Measurements from ENCODE around the gene PCBP3. TPM values are rescaled to one million over a fixed set of nuclear protein-coding genes. Genes with fewer than 3 reads are reported as not detected.
A peak's percentile ranks its signal among the peaks of the same experiment; 100 is the strongest.
"Not testable (repeated sequence)": the region's sequence is repeated elsewhere in the genome, so short reads cannot be mapped to it uniquely, and the experiment has no call there.

Gene PCBP3
- total RNA-seq, 4 donors from 2014 or later = 0.13 to 0.26 TPM; not detected in 2

DNA sequence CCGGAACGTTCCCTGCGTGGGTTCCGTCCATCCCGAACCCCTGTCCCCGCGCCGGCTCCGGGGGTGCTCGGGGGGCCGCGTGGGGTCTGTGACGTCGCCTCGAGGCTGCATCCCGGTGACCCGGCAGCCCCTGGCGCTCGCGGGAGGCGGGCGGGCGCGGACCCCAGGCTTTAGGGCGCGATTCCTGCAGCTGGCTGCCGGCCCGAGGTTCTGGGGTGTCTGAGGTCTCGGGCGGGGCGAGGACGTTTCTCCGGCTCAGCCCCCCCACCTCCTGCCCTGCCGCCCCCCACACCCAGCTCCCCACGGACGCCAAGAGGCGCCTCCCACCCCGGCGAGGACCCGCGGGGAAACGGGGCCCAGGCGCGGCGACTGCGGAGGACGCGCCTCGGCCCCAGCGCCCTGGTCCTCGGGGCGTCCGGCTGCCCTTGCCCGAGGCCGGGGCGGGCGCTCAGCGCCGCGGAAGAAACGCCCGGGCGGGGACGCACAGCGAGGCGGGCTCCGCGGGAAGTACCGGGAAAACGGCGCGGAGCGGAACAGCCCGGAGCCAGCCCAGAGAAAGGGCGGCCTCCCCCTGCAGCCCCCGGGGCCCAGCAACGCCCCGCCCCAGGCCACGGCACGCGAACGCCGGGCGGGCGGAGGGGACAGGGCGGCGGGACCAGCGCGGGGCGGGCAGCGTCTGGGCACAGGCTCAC lies 1.3 kb upstream of the PCBP3 start:
- H3K27me3 ChIP-seq = peaks cover 32 to 49% (median 44%) of the 10 kb centered on the region in 3 donors
- TF ChIP-seq, protein P1, sequence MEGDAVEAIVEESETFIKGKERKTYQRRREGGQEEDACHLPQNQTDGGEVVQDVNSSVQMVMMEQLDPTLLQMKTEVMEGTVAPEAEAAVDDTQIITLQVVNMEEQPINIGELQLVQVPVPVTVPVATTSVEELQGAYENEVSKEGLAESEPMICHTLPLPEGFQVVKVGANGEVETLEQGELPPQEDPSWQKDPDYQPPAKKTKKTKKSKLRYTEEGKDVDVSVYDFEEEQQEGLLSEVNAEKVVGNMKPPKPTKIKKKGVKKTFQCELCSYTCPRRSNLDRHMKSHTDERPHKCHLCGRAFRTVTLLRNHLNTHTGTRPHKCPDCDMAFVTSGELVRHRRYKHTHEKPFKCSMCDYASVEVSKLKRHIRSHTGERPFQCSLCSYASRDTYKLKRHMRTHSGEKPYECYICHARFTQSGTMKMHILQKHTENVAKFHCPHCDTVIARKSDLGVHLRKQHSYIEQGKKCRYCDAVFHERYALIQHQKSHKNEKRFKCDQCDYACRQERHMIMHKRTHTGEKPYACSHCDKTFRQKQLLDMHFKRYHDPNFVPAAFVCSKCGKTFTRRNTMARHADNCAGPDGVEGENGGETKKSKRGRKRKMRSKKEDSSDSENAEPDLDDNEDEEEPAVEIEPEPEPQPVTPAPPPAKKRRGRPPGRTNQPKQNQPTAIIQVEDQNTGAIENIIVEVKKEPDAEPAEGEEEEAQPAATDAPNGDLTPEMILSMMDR (IDR thresholded peaks at IDR 0.05 in 4 of 5, conservative IDR thresholded peaks at IDR 0.05 in 1 of 5) = no peak
- no peak for TF ChIP-seq POLR2A (IDR thresholded peaks at IDR 0.05)
- no peak overlapping the region for H3K27ac ChIP-seq
- H3K36me3 ChIP-seq = no peaks in the 10 kb centered on the region
- H3K4me3 ChIP-seq = no peak overlapping the region
- H3K9me3 ChIP-seq = no peaks in the 10 kb centered on the region
- in situ Hi-C loops (cut with MboI; ENCODE audit: low sequenced_read_pairs in 4 of 4) = no loop called here
- ATAC-seq (no peak), DNase-seq (no peak)
- peaks cover 0 to 5% of the 10 kb centered on the region in 2 donors for H3K4me1 ChIP-seq
- intact Hi-C loops (cut with DNase I; ENCODE audit: low total_unique reads) = no loop called here

DNA sequence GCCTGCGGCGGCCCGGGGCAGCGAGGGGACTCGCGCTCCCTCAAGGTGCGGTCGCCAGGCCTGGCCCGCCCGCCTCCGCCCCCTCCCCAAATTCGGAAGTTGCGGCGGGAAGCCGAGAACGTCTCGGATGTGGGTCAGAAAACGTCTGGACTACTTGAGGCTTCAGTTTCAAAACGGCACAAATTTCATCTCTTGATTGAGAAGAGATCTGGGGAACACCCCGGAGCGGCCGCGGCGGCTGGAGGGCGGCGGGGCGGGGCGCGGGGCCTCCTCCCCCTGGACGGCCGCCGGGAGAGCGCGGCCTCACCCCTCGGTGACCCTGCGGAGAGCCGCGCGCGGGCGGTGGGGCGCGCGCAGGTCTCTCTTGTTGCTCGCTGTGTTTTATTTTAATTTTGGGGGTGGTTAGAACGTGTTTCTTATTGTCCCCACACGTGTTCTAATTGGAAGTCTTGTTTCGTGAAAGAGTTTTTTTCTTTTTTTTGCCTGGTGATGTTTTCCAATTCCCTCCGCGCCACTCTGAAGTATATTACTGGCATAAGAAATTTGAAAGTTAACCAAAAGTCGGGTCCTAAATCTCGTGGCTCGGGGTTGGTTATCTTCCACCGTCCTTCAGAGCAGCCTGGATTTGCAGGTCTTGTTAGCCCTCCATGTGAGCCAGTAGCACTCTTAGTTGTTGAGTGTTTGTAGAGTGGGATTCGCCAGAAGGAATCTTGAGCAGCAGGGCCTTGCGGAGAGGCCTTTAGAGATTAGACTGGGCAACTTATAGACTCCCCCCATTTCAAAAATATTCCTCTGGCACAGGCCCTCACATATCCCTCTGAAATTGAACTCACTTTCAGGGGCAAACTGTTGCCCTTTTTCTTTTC lies 749 bp downstream of the PCBP3 start:
- in situ Hi-C loops (cut with MboI; ENCODE audit: low sequenced_read_pairs in 4 of 4) = no loop called here
- no peaks in the 10 kb centered on the region for H3K9me3 ChIP-seq
- H3K4me3 ChIP-seq = peak overlapping the region in 3 of 4 donors; percentile 6 to 29 (median 19)
- TF ChIP-seq, protein P1 (IDR thresholded peaks at IDR 0.05 in 4 of 5, conservative IDR thresholded peaks at IDR 0.05 in 1 of 5) = no peak
- TF ChIP-seq POLR2A (IDR thresholded peaks at IDR 0.05) = no peak
- intact Hi-C loops (cut with DNase I; ENCODE audit: low total_unique reads) = no loop called here
- DNase-seq = no peak
- H3K36me3 ChIP-seq = no peaks in the 10 kb centered on the region
- no peak for ATAC-seq
- no peak overlapping the region for H3K27ac ChIP-seq
- H3K4me1 ChIP-seq = peaks cover 0 to 5% of the 10 kb centered on the region in 2 donors
- peaks cover 37 to 51% (median 48%) of the 10 kb centered on the region in 3 donors for H3K27me3 ChIP-seq

- H3K4me1 ChIP-seq = no peaks in the 10 kb centered on the region
- no peak for TF ChIP-seq POLR2A (IDR thresholded peaks at IDR 0.05)
- TF ChIP-seq, protein P1 (IDR thresholded peaks at IDR 0.05 in 4 of 5, conservative IDR thresholded peaks at IDR 0.05 in 1 of 5) = no peak
- no peak overlapping the region for H3K27ac ChIP-seq
- intact Hi-C loops (cut with DNase I; ENCODE audit: low total_unique reads) (no loop called here), in situ Hi-C loops (cut with MboI; ENCODE audit: low sequenced_read_pairs in 4 of 4) (no loop called here)
- H3K4me3 ChIP-seq = no peak overlapping the region
- peaks cover 6 to 16% (median 15%) of the 10 kb centered on the region in 3 donors for H3K27me3 ChIP-seq
- H3K36me3 ChIP-seq = no peaks in the 10 kb centered on the region
- ATAC-seq (no peak), DNase-seq (no peak)
- no peaks in the 10 kb centered on the region for H3K9me3 ChIP-seq
Measured at GRCh38 chr21:45651921-45652320, 8.4 kb downstream of the PCBP3 start.

- peaks cover 0 to 9% (median 5%) of the 10 kb centered on the region in 3 donors for H3K27me3 ChIP-seq
- H3K4me1 ChIP-seq = no peaks in the 10 kb centered on the region
- H3K4me3 ChIP-seq = no peak overlapping the region
- in situ Hi-C loops (cut with MboI; ENCODE audit: low sequenced_read_pairs in 4 of 4) = no loop called here
- no peaks in the 10 kb centered on the region for H3K36me3 ChIP-seq
- ATAC-seq (no peak), DNase-seq (no peak)
- H3K27ac ChIP-seq = no peak overlapping the region
- intact Hi-C loops (cut with DNase I; ENCODE audit: low total_unique reads) = no loop called here
- TF ChIP-seq POLR2A (IDR thresholded peaks at IDR 0.05) = no peak
- TF ChIP-seq, protein P1 (IDR thresholded peaks at IDR 0.05 in 4 of 5, conservative IDR thresholded peaks at IDR 0.05 in 1 of 5) = no peak
- H3K9me3 ChIP-seq = no peaks in the 10 kb centered on the region
Measured at GRCh38 chr21:45655124-45655523, 11.6 kb downstream of the PCBP3 start.

DNA sequence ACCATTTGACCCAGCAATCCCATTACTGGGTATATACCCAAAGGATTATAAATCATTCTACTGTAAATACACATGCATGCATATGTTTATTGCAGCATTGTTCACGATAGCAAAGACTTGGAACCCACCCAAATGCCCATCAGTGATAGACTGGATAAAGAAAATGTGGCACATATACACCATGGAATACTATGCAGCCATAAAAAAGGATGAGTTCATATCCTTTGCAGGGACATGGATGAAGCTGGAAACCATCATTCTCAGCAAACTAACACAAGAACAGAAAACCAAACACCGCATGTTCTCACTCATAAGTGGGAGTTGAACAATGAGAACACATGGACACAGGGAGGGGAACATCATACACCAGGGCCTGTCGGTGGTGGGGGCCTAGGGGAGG lies 12.6 kb downstream of the PCBP3 start:
- in situ Hi-C loops (cut with MboI; ENCODE audit: low sequenced_read_pairs in 4 of 4); intact Hi-C loops (cut with DNase I; ENCODE audit: low total_unique reads); H3K9me3 ChIP-seq; H3K4me3 ChIP-seq; H3K36me3 ChIP-seq; DNase-seq; H3K27me3 ChIP-seq; H3K4me1 ChIP-seq; H3K27ac ChIP-seq; ATAC-seq: not testable (repeated sequence)

GRCh38 chr21:45661913-45662622 lies 18.5 kb downstream of the PCBP3 start:
- H3K4me3 ChIP-seq; DNase-seq; ATAC-seq; H3K27ac ChIP-seq; intact Hi-C loops (cut with DNase I; ENCODE audit: low total_unique reads); H3K4me1 ChIP-seq; H3K9me3 ChIP-seq; in situ Hi-C loops (cut with MboI; ENCODE audit: low sequenced_read_pairs in 4 of 4); H3K27me3 ChIP-seq; H3K36me3 ChIP-seq: not testable (repeated sequence)

DNA sequence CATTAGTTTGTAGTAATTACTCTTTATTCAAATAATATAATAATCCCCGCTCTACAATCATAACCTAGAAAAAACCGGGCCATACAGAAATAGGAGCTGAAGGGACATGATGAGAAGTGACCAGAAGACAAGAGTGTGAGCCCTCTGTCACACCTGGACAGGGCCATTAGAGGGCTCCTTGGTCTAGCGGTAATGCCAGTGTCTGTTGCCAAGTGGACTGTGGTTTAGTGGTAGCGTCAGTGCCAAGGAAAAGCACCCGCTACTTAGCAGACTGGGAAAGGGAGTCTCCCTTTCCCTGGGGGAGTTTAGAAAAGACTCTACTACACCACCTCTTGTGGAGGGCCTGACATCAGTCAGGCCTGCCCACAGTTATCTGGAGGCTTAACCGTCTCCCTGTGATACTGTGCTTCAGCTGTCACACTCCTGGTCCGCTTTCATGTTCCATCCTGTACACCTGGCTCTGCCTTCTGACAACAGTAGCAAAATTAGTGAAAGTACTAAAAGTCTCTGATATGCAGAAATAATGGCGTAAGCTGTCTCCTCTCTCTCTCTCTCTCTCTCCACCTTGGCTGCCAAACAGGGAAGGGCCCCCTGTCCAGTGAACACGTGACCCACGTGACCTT lies 19.2 kb downstream of the PCBP3 start:
- ATAC-seq; H3K36me3 ChIP-seq; H3K4me1 ChIP-seq; in situ Hi-C loops (cut with MboI; ENCODE audit: low sequenced_read_pairs in 4 of 4); H3K9me3 ChIP-seq; DNase-seq; H3K4me3 ChIP-seq; H3K27me3 ChIP-seq; intact Hi-C loops (cut with DNase I; ENCODE audit: low total_unique reads); H3K27ac ChIP-seq: not testable (repeated sequence)

Data from gastrocnemius medialis (tissue), 4 donors.